Loucy (cell line): ENCODE data around the gene COL10A1.

ENCODE experiments used
- CTCF ChIP-seq: fragments of 200-600 bp; sonication (generic); conservative IDR thresholded peaks from 2 replicates; pipeline ENCODE4 v1.5.1; 2014; ENCODE audit warnings: mild to moderate bottlenecking, antibody characterized with exemption, low read length
- EZH2phosphoT487 ChIP-seq: fragments of 200-600 bp; IDR thresholded peaks from 2 replicates; pipeline ENCODE4 v1.6.1; 2018; ENCODE audit warnings: antibody characterized with exemption, mild to moderate bottlenecking, moderate library complexity, borderline replicate concordance

GRCh38 chr6:116127771-116128493 lies 2.0 kb upstream of the COL10A1 start:
- TF ChIP-seq CTCF (no peak), EZH2phosphoT487 (no peak)
